ENCODE data around the gene DNAJA1. TPM values are rescaled to one million over a fixed set of nuclear protein-coding genes. Genes with fewer than 3 reads are reported as not detected.

DNAJA1 gene
- polyA plus RNA-seq, 1 experiment: 237 TPM

DNA sequence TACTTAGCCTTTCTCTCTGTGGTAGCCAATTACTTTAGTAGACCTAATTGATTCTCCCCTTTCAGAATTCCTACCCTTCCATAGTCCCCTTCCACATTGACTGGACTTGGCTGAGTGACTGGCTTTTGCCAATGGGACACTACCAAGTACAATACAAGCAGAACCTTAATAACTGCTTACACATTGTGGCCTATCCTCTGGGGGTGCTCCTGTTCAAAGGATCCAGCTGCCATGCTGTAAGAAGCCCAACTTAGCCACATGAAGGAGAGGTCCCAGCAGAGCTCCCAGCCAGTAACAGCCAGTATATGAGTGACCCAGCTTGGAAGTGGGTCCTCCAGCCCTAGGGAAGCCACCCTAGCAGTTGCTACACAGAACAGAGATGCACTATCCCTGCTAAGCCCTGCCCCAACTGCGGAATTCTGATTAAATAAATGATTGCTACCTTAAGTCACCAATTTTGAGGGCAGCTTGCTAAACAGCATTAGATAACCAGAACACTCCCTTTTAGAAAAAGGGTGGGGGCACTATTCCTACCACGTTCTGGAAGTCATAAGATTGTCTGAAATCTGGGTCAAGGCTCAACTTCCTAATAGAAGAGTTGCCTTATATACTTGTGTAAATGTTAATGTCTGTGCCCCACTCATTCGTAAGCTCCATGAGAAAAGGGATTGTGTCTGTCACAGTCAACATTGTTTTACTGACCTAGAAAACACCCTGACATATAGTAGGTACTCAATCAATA, 12.6 kb upstream of the DNAJA1 start:
- no peaks in the 10 kb centered on the region for H3K27me3 ChIP-seq (ENCODE audit: control insufficient read depth, insufficient read depth, low read length)
- TF ChIP-seq, protein P1, sequence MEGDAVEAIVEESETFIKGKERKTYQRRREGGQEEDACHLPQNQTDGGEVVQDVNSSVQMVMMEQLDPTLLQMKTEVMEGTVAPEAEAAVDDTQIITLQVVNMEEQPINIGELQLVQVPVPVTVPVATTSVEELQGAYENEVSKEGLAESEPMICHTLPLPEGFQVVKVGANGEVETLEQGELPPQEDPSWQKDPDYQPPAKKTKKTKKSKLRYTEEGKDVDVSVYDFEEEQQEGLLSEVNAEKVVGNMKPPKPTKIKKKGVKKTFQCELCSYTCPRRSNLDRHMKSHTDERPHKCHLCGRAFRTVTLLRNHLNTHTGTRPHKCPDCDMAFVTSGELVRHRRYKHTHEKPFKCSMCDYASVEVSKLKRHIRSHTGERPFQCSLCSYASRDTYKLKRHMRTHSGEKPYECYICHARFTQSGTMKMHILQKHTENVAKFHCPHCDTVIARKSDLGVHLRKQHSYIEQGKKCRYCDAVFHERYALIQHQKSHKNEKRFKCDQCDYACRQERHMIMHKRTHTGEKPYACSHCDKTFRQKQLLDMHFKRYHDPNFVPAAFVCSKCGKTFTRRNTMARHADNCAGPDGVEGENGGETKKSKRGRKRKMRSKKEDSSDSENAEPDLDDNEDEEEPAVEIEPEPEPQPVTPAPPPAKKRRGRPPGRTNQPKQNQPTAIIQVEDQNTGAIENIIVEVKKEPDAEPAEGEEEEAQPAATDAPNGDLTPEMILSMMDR (IDR thresholded peaks at IDR 0.05; ENCODE audit: low read depth, low read length): no peak
- H3K9me3 ChIP-seq (ENCODE audit: control insufficient read depth, insufficient read depth, low read length): no peaks in the 10 kb centered on the region
- ChIA-PET CTCF (no interaction called here), POLR2A (interaction anchor here (2.3 kb wide), 1 partner anchor 12 kb away, joined by 8 read pairs; the partner anchor contains the start of gene DNAJA1)
- no peak for DNase-seq (ENCODE audit: low read depth, low spot score)
- H3K4me3 ChIP-seq (ENCODE audit: low read depth, low read length): no peak overlapping the region
- H3K27ac ChIP-seq (ENCODE audit: low read depth, low read length): no peak overlapping the region

DNA sequence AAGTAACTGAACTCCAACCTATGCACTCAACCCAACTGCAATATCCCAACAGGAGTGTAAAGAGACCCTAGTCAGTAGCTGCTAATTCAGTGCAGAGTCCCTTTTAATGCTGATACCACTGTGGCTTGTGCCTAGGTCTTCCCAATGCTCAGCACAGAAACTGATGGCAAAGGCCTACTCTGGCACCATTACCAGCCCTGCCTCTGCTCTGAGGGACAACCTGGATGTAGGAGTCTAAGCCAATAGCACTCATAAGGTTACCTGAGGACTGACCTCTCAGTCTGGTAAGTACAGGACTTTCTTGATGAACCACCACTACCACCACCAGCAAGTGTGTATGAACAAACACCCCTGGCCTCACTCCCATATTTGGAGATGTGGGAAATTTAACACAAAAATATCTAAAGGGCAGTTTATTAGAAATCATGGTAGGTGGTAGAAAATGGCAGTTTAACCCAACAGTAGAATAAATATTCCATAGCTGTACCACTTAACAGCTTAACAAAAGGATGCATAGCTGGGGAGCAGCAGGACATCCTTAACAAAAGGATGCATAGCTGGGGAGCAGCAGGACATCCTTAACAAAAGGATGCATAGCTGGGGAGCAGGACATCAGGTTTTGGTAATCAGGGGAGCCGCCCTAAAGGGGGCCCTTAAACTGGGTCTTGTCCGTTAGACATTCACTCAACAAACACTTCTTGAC, 11.0 kb upstream of the DNAJA1 start:
- Histone ChIP-seq H3K4me3 (ENCODE audit: low read depth, low read length) (no peak overlapping the region), H3K27me3 (ENCODE audit: control insufficient read depth, insufficient read depth, low read length) (no peaks in the 10 kb centered on the region), H3K9me3 (ENCODE audit: control insufficient read depth, insufficient read depth, low read length) (no peaks in the 10 kb centered on the region), H3K27ac (ENCODE audit: low read depth, low read length) (no peak overlapping the region)
- ChIA-PET POLR2A (interaction anchor here (1.5 to 2.3 kb wide), 2 partner anchors 11 kb away, joined by 7 to 8 read pairs; partner anchors contain the start of gene DNAJA1), CTCF (interaction anchor here (0.6 to 0.7 kb wide), 2 partner anchors 11 to 30 kb away, joined by 3 to 4 read pairs; partner anchors contain the start of gene DNAJA1)
- TF ChIP-seq, protein P1 (IDR thresholded peaks at IDR 0.05; ENCODE audit: low read depth, low read length): no peak
- no peak for DNase-seq (ENCODE audit: low read depth, low spot score)

DNA sequence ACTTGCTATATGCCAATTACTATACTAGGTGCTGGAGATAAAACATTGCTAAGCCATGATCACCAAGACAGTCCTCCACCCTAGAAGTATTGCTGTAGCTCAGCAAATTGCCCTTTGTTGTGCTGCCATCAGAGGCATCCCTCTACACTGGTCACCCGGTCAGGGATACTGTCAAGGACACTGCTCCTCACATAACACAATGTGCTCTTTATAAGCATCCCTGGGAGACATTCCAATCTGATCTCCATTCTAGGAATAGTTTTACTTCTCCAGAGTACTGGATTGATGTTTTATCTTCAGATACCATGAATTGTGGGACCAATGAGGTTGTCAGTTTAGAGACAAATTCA, 10.4 kb upstream of the DNAJA1 start:
- DNase-seq (ENCODE audit: low read depth, low spot score): no peak
- POLR2A ChIA-PET: interaction anchor here (1.5 kb wide), 1 partner anchor 10 kb away, joined by 7 read pairs; the partner anchor contains the start of gene DNAJA1
- Histone ChIP-seq H3K27me3 (ENCODE audit: control insufficient read depth, insufficient read depth, low read length) (no peaks in the 10 kb centered on the region), H3K9me3 (ENCODE audit: control insufficient read depth, insufficient read depth, low read length) (no peaks in the 10 kb centered on the region; the same call in 1 of the 2 replicates), H3K27ac (ENCODE audit: low read depth, low read length) (no peak overlapping the region), H3K4me3 (ENCODE audit: low read depth, low read length) (no peak overlapping the region)
- CTCF ChIA-PET: interaction anchor here (0.6 kb wide), 1 partner anchor 10 kb away, joined by 4 read pairs; the partner anchor contains the start of gene DNAJA1
- TF ChIP-seq, protein P1 (IDR thresholded peaks at IDR 0.05; ENCODE audit: low read depth, low read length): no peak

DNA sequence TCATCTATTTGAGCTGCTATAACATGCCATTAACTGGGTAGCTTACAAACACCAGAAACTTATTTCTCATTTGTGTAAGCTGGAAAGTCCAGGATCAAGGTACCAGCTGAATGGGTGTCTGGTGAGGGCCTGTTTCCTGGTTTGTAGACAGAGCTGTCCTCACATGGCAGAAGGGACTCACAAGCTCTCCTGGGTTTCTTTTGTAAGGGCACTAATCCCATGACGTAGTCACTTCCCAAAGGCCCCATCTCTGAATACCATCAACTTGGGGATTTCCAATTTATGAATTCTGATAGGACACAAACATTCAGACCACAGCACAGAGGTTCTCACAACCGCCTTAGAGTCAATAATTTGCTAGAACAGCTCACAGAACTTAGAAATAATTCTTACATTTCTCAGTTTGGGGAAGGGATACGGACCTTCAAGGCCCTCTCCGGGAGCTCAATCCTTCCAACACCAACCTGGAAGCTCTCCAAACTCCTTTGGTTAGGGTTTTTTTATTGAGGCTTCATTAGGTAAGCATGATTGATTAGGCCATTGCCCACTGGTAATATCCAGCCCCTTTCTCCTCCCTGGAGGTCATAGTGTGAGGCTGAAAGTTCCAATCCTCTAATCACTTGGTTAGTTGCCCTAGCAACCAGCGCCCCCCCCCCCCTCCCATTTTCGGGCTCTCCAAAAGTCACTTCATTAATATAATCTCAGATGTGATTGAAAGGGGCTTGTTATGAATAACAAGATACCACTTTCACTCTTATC, 7.6 kb upstream of the DNAJA1 start:
- TF ChIP-seq, protein P1 (IDR thresholded peaks at IDR 0.05; ENCODE audit: low read depth, low read length): no peak
- ChIA-PET CTCF (interaction anchor here (0.8 kb wide), 1 partner anchor 639 kb away, joined by 3 read pairs; no protein-coding TSS in a partner anchor), POLR2A (no interaction called here)
- Histone ChIP-seq H3K27ac (ENCODE audit: low read depth, low read length) (no peak overlapping the region), H3K4me3 (ENCODE audit: low read depth, low read length) (no peak overlapping the region), H3K9me3 (ENCODE audit: control insufficient read depth, insufficient read depth, low read length) (no peaks in the 10 kb centered on the region; the same call in 1 of the 2 replicates), H3K27me3 (ENCODE audit: control insufficient read depth, insufficient read depth, low read length) (no peaks in the 10 kb centered on the region)
- DNase-seq (ENCODE audit: low read depth, low spot score): no peak

Data from AG04450 (cell line).